MG63 (cell line): Measurements from ENCODE around the gene KSR2. TPM values are rescaled to one million over a fixed set of nuclear protein-coding genes. Genes with fewer than 3 reads are reported as not detected.

Experiments
- DNase-seq: peaks from one replicate; pipeline ENCODE4 v3.0.0-alpha.2; 2020
- H3K27me3 ChIP-seq: fragments of 250-450 bp; sonication (Bioruptor Pico); 2 replicates; pipeline ENCODE4 v1.5.1; 2020; ENCODE audit warnings: mild to moderate bottlenecking, moderate library complexity
- H3K36me3 ChIP-seq: fragments of 250-450 bp; sonication (Bioruptor Pico); 2 replicates; pipeline ENCODE4 v1.5.1; 2020; ENCODE audit warnings: mild to moderate bottlenecking, moderate library complexity
- H3K4me3 ChIP-seq: fragments of 250-450 bp; sonication (Bioruptor Pico); 2 replicates; pipeline ENCODE4 v1.5.1; 2020; ENCODE audit warnings: mild to moderate bottlenecking, moderate library complexity
- H3K9me3 ChIP-seq: fragments of 250-450 bp; sonication (Bioruptor Pico); 2 replicates; pipeline ENCODE4 v1.5.1; 2020; ENCODE audit warnings: mild to moderate bottlenecking, moderate library complexity
- total RNA-seq: library from RNA; depleted of rRNA; stranded (reverse); fragments of >200 nt; shearing (Covaris generic); gene quantifications from 2 replicates; pipeline ENCODE4 v1.2.3, GENCODE V29; 2014; ENCODE audit warnings: low replicate concordance

Gene KSR2
- total RNA-seq, 1 experiment from 2014 or later, result not detected

- H3K36me3 ChIP-seq, result no peaks in the 10 kb centered on the region
- no peaks in the 10 kb centered on the region for H3K27me3 ChIP-seq
- no peak for DNase-seq
- no peaks in the 10 kb centered on the region for H3K9me3 ChIP-seq
- H3K4me3 ChIP-seq, result no peak overlapping the region
Observed at GRCh38 chr12:117977373-117977772, 8.6 kb upstream of the KSR2 start.

GRCh38 chr12:117975006-117975405 is 6.2 kb upstream of the KSR2 start:
- Histone ChIP-seq H3K9me3 (no peaks in the 10 kb centered on the region), H3K36me3 (no peaks in the 10 kb centered on the region), H3K4me3 (no peak overlapping the region), H3K27me3 (no peaks in the 10 kb centered on the region)
- no peak for DNase-seq

- Histone ChIP-seq H3K27me3 (no peaks in the 10 kb centered on the region), H3K36me3 (no peaks in the 10 kb centered on the region), H3K4me3 (no peak overlapping the region), H3K9me3 (no peaks in the 10 kb centered on the region)
- no peak for DNase-seq
Observed at GRCh38 chr12:117972301-117972700, 3.5 kb upstream of the KSR2 start.

- no peaks in the 10 kb centered on the region for H3K36me3 ChIP-seq
- H3K27me3 ChIP-seq, result no peaks in the 10 kb centered on the region
- H3K9me3 ChIP-seq, result no peaks in the 10 kb centered on the region
- DNase-seq, result no peak
- H3K4me3 ChIP-seq, result no peak overlapping the region
Observed at GRCh38 chr12:117970334-117970733, 1.5 kb upstream of the KSR2 start.

GRCh38 chr12:117968151-117968789 is 520 bp downstream of the KSR2 start:
- H3K9me3 ChIP-seq, result no peaks in the 10 kb centered on the region
- H3K4me3 ChIP-seq, result peak overlapping the region; percentile 58
- no peak for DNase-seq

GRCh38 chr12:117967512-117967911 is 1.3 kb downstream of the KSR2 start:
- no peaks in the 10 kb centered on the region for H3K36me3 ChIP-seq
- no peaks in the 10 kb centered on the region for H3K27me3 ChIP-seq
- H3K4me3 ChIP-seq, result no peak overlapping the region
- DNase-seq, result no peak
- H3K9me3 ChIP-seq, result no peaks in the 10 kb centered on the region

More at GRCh38 chr12:117968151-117968789, 520 bp downstream of the KSR2 start:
- Histone ChIP-seq H3K36me3 (no peaks in the 10 kb centered on the region), H3K27me3 (no peaks in the 10 kb centered on the region)

- Histone ChIP-seq H3K36me3 (no peaks in the 10 kb centered on the region), H3K4me3 (no peak overlapping the region), H3K9me3 (no peaks in the 10 kb centered on the region), H3K27me3 (no peaks in the 10 kb centered on the region)
- no peak for DNase-seq
Observed at GRCh38 chr12:117967043-117967442, 1.7 kb downstream of the KSR2 start.

- Histone ChIP-seq H3K9me3 (no peaks in the 10 kb centered on the region), H3K4me3 (no peak overlapping the region), H3K27me3 (no peaks in the 10 kb centered on the region), H3K36me3 (no peaks in the 10 kb centered on the region)
- DNase-seq, result no peak
Observed at GRCh38 chr12:117966511-117966910, 2.3 kb downstream of the KSR2 start.

GRCh38 chr12:117963836-117964235 is 5.0 kb downstream of the KSR2 start:
- no peaks in the 10 kb centered on the region for H3K36me3 ChIP-seq
- H3K4me3 ChIP-seq, result no peak overlapping the region
- H3K27me3 ChIP-seq, result no peaks in the 10 kb centered on the region
- no peak for DNase-seq
- no peaks in the 10 kb centered on the region for H3K9me3 ChIP-seq

GRCh38 chr12:117936722-117937484 is 31.9 kb downstream of the KSR2 start:
- H3K9me3 ChIP-seq, result no peaks in the 10 kb centered on the region
- no peak for DNase-seq
- H3K36me3 ChIP-seq, result no peaks in the 10 kb centered on the region
- no peak overlapping the region for H3K4me3 ChIP-seq
- no peaks in the 10 kb centered on the region for H3K27me3 ChIP-seq

GRCh38 chr12:117933545-117933944 is 35.2 kb downstream of the KSR2 start:
- Histone ChIP-seq H3K9me3 (no peaks in the 10 kb centered on the region), H3K36me3 (no peaks in the 10 kb centered on the region), H3K27me3 (no peaks in the 10 kb centered on the region), H3K4me3 (no peak overlapping the region)
- no peak for DNase-seq

- Histone ChIP-seq H3K9me3 (no peaks in the 10 kb centered on the region), H3K27me3 (no peaks in the 10 kb centered on the region), H3K4me3 (no peak overlapping the region), H3K36me3 (no peaks in the 10 kb centered on the region)
- no peak for DNase-seq
Observed at GRCh38 chr12:117926391-117926899, 42.3 kb downstream of the KSR2 start.

- no peaks in the 10 kb centered on the region for H3K27me3 ChIP-seq
- H3K4me3 ChIP-seq, result no peak overlapping the region
- no peaks in the 10 kb centered on the region for H3K9me3 ChIP-seq
- no peaks in the 10 kb centered on the region for H3K36me3 ChIP-seq
- DNase-seq, result no peak
Observed at GRCh38 chr12:117921929-117922777, 46.6 kb downstream of the KSR2 start.

GRCh38 chr12:117919479-117919878 is 49.3 kb downstream of the KSR2 start:
- Histone ChIP-seq H3K27me3 (no peaks in the 10 kb centered on the region), H3K9me3 (no peaks in the 10 kb centered on the region), H3K4me3 (no peak overlapping the region), H3K36me3 (no peaks in the 10 kb centered on the region)
- no peak for DNase-seq

- Histone ChIP-seq H3K27me3 (no peaks in the 10 kb centered on the region), H3K36me3 (no peaks in the 10 kb centered on the region), H3K4me3 (no peak overlapping the region), H3K9me3 (no peaks in the 10 kb centered on the region)
- DNase-seq, result no peak
Observed at GRCh38 chr12:117914686-117915085, 54.1 kb downstream of the KSR2 start.

GRCh38 chr12:117912756-117913155 is 56.0 kb downstream of the KSR2 start:
- Histone ChIP-seq H3K36me3 (no peaks in the 10 kb centered on the region), H3K4me3 (no peak overlapping the region), H3K27me3 (no peaks in the 10 kb centered on the region), H3K9me3 (no peaks in the 10 kb centered on the region)
- DNase-seq, result no peak

GRCh38 chr12:117908411-117908810 is 60.4 kb downstream of the KSR2 start:
- no peaks in the 10 kb centered on the region for H3K36me3 ChIP-seq
- H3K27me3 ChIP-seq, result no peaks in the 10 kb centered on the region
- no peak for DNase-seq
- H3K4me3 ChIP-seq, result no peak overlapping the region
- no peaks in the 10 kb centered on the region for H3K9me3 ChIP-seq
